Naive B cell (primary cell): ENCODE results near the gene GARS1. TPM values are rescaled to one million over a fixed set of nuclear protein-coding genes. Genes with fewer than 3 reads are reported as not detected.

Experiments
- ATAC-seq, 2 donors: fragments of 150-1000 bp; cut with Tn5 transposase; 2 replicates each; pipeline ENCODE4 v1.10.0; 2021; ENCODE audit warnings: low read depth in 2 of 2, mild to moderate bottlenecking in 2 of 2, moderate library complexity in 2 of 2
- DNase-seq: peaks from one replicate; pipeline ENCODE4 v3.0.0; 2022
- H3K27ac Mint-ChIP-seq, 6 donors: one replicate each; pipeline ENCODE4 v1.8.0; 2020 to 2022; ENCODE audit warnings: mild to moderate bottlenecking in 6 of 6, mixed read lengths in 6 of 6, moderate library complexity in 5 of 6, inconsistent platforms in 2 of 6
- H3K27me3 Mint-ChIP-seq, 3 donors: one replicate each; pipeline ENCODE4 v1.8.0; 2021 to 2022; ENCODE audit warnings: mixed read lengths in 3 of 3, mild to moderate bottlenecking in 1 of 3
- H3K36me3 Mint-ChIP-seq, 2 donors: one replicate each; pipeline ENCODE4 v1.8.0; 2020 to 2022; ENCODE audit warnings: mixed read lengths in 2 of 2, inconsistent platforms in 1 of 2, mild to moderate bottlenecking in 1 of 2
- H3K4me1 Mint-ChIP-seq, 3 donors: one replicate each; pipeline ENCODE4 v1.8.0; 2020 to 2022; ENCODE audit warnings: mixed read lengths in 3 of 3, inconsistent platforms in 1 of 3, mild to moderate bottlenecking in 1 of 3, moderate library complexity in 1 of 3
- H3K4me3 Mint-ChIP-seq, 8 donors: one replicate each; pipeline ENCODE4 v1.8.0; 2020 to 2022; ENCODE audit warnings: mild to moderate bottlenecking in 8 of 8, mixed read lengths in 8 of 8, moderate library complexity in 8 of 8, inconsistent platforms in 2 of 8
- H3K9me3 Mint-ChIP-seq, 7 donors: one replicate each; pipeline ENCODE4 v1.8.0; 2020 to 2022; ENCODE audit warnings: mixed read lengths in 7 of 7, mild to moderate bottlenecking in 5 of 7, inconsistent platforms in 2 of 7, moderate library complexity in 1 of 7
- polyA plus RNA-seq, 6 donors: library from polyadenylated mRNA; unstranded; fragments of 300-500 nt; fragmentation: Illumina TruSeq; gene quantifications; one replicate each; pipeline ENCODE4 v1.2.3, GENCODE V29; 2021; ENCODE audit warnings: low read depth in 6 of 6

Gene GARS1
- polyA plus RNA-seq, 6 donors from 2014 or later = 46.9 to 72.4 (median 55.9) TPM

GRCh38 chr7:30645661-30646060 lies 51.0 kb downstream of the GARS1 start:
- H3K9me3 Mint-ChIP-seq = no peaks in the 10 kb centered on the region
- H3K27ac Mint-ChIP-seq = peak overlapping the region in 1 of 6 donors; percentile 83
- no peaks in the 10 kb centered on the region for H3K27me3 Mint-ChIP-seq
- peaks cover 0 to 12% of the 10 kb centered on the region in 2 donors for H3K36me3 Mint-ChIP-seq
- no peak overlapping the region for H3K4me3 Mint-ChIP-seq
- DNase-seq = no peak
- peaks cover 0 to 2% (median 0%) of the 10 kb centered on the region in 3 donors for H3K4me1 Mint-ChIP-seq
- ATAC-seq = no peak

DNA sequence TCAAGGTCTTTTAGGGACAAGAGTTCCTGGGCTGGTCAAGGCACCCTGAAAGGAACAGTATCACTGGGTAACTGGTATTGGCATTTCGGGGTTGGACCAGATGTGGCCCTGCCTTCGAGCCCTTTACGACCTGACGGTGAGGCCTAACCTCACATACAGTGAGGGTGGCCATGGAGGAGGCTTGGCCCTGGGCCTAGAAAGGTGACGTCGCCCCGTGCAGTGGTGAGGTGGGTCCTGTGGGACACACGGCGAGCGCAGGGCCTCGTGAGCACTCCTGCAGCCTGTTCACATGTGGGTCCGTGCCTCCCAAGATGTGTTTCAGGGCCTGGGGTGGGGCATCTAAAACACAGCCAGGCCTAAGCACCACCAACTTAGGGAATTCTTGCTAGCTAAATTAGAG lies 51.5 kb downstream of the GARS1 start:
- H3K27me3 Mint-ChIP-seq = no peaks in the 10 kb centered on the region
- no peak overlapping the region for H3K27ac Mint-ChIP-seq
- H3K4me3 Mint-ChIP-seq = no peak overlapping the region
- peaks cover 0 to 2% (median 0%) of the 10 kb centered on the region in 3 donors for H3K4me1 Mint-ChIP-seq
- ATAC-seq = no peak
- H3K9me3 Mint-ChIP-seq = no peaks in the 10 kb centered on the region
- DNase-seq = no peak
- H3K36me3 Mint-ChIP-seq = peaks cover 0 to 12% of the 10 kb centered on the region in 2 donors

- Mint-ChIP-seq H3K27me3 (no peaks in the 10 kb centered on the region), H3K4me1 (peaks cover 0 to 2% (median 0%) of the 10 kb centered on the region in 3 donors), H3K36me3 (peaks cover 0 to 12% of the 10 kb centered on the region in 2 donors), H3K27ac (no peak overlapping the region), H3K9me3 (no peaks in the 10 kb centered on the region), H3K4me3 (no peak overlapping the region)
- DNase-seq = no peak
- ATAC-seq = no peak
Observed at GRCh38 chr7:30647589-30648364, 53.1 kb downstream of the GARS1 start.

DNA sequence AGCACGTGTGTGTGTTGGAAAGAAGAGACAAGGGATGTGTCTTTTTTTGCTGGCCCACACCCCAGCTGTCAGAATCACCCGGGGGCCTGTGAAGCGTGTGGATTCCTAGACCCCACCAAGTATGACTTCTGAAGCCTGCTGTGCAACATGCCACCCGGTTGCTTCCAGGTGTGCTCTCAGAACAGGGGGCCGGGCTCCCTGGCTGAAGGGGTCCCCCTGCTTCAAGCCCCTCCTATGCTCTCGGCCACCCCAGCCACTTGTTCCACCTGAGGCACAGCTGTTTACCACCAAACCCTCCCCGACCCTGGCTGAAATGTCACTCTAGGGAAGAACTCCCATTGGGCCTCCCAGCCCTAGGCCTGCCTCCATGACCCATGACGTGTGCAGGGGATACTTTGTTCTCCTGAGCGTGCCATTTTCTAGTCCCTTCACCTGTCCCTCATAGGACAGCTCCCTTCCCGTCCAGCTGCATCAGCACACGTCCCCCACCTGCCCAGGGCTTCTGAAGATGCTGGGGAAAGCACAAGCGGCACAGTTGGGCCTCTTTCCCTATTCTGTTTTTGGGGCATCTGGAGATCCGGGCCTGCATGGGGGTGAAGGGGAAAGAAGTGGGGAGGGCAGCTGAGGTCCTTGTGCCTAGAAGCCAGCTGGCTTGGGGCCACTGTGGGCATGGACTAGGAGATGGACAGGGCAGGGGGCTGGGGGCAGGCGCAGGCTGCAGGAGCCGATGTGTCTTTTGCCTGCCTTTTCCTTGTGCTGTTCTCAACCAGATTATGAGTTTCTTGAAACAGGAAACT lies 54.3 kb downstream of the GARS1 start:
- no peak for ATAC-seq
- DNase-seq = no peak
- Mint-ChIP-seq H3K9me3 (no peaks in the 10 kb centered on the region), H3K36me3 (peaks cover 0 to 10% of the 10 kb centered on the region in 2 donors), H3K4me3 (no peak overlapping the region), H3K27ac (peak overlapping the region in 1 of 6 donors; percentile 27), H3K27me3 (no peaks in the 10 kb centered on the region), H3K4me1 (peaks cover 0 to 2% (median 0%) of the 10 kb centered on the region in 3 donors)

GRCh38 chr7:30649717-30650420 lies 55.2 kb downstream of the GARS1 start:
- DNase-seq (no peak), ATAC-seq (no peak)
- Mint-ChIP-seq H3K36me3 (peaks cover 0 to 7% of the 10 kb centered on the region in 2 donors), H3K4me1 (no peaks in the 10 kb centered on the region), H3K27ac (no peak overlapping the region), H3K27me3 (no peaks in the 10 kb centered on the region), H3K4me3 (no peak overlapping the region), H3K9me3 (no peaks in the 10 kb centered on the region)

GRCh38 chr7:30650421-30650808 lies 55.7 kb downstream of the GARS1 start:
- no peak overlapping the region for H3K4me3 Mint-ChIP-seq
- no peak for ATAC-seq
- DNase-seq = no peak

DNA sequence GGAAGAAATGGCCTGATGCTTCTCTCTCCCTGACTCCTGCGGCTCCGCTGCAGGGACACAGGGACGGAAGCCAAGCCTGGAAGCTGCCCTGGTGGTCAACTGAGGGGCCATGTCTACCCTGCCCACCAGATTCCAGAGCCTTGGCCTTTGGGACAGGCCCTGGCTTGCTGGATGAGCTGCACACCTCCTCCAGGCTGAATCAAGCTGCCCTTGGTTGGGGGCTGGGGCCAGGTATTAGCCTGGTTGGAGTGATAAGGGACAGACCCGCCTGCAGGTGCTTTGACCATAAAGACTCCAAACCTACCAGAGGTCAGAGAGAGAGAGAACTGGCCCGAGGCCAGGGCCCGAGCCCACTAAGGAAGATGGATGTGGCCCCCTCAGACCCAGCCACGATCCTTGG lies 57.5 kb downstream of the GARS1 start:
- Mint-ChIP-seq H3K27me3 (no peaks in the 10 kb centered on the region), H3K9me3 (no peaks in the 10 kb centered on the region), H3K27ac (no peak overlapping the region), H3K36me3 (no peaks in the 10 kb centered on the region), H3K4me1 (peaks cover 0 to 4% (median 0%) of the 10 kb centered on the region in 3 donors), H3K4me3 (no peak overlapping the region)
- DNase-seq (no peak), ATAC-seq (no peak)

More at GRCh38 chr7:30650421-30650808, 55.7 kb downstream of the GARS1 start:
- H3K4me1 Mint-ChIP-seq = peaks cover 0 to 2% (median 0%) of the 10 kb centered on the region in 3 donors
- H3K27ac Mint-ChIP-seq = no peak overlapping the region
- H3K36me3 Mint-ChIP-seq = peaks cover 0 to 3% of the 10 kb centered on the region in 2 donors
- H3K27me3 Mint-ChIP-seq = no peaks in the 10 kb centered on the region
- H3K9me3 Mint-ChIP-seq = no peaks in the 10 kb centered on the region

- no peak overlapping the region for H3K27ac Mint-ChIP-seq
- H3K27me3 Mint-ChIP-seq = no peaks in the 10 kb centered on the region
- peaks cover 0 to 4% (median 0%) of the 10 kb centered on the region in 7 donors for H3K9me3 Mint-ChIP-seq
- ATAC-seq (no peak), DNase-seq (no peak)
- no peak overlapping the region for H3K4me3 Mint-ChIP-seq
- H3K36me3 Mint-ChIP-seq = no peaks in the 10 kb centered on the region
- H3K4me1 Mint-ChIP-seq = peaks cover 0 to 4% (median 0%) of the 10 kb centered on the region in 3 donors
Observed at GRCh38 chr7:30652698-30653641, 58.3 kb downstream of the GARS1 start.

DNA sequence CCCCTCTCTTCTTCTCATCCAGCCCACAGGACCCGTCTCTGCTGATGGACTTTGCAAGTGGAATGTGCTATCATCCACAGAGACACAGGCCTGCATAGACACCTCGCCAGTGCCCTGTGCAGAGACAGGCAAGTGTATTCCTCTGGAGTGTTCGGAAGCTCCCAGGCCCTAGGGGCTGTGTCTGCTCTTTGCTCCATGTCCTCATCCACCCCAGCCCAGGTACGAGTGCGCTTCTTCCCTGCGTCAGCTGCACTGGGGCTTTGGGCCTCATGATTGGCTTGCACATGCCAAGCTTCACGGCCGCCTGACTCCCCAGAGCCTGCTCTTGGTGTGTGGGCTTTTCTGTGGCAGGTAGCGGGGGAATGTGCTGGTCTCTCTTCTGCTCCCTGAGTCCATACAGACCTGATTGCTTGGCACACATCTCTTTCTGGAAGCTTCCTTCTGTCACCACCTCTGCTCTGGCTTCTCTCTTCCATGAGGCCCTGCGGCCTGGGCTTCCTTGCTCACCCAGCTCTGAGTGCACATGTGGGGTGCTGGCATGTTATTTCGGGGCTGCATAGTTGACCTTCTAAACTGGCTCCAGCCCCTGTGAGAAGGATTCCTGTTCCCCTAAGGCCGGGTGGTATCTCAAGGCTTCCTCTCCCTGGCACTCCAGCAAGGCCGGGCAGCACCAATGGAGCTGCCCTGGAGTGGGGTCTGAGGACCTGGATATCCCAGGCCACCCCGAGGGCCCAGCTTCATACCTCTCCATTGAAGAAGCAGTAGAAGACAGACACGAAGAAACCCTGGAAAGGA lies 59.8 kb downstream of the GARS1 start:
- no peak for ATAC-seq
- Mint-ChIP-seq H3K27ac (no peak overlapping the region), H3K36me3 (no peaks in the 10 kb centered on the region), H3K4me1 (peaks cover 0 to 4% (median 0%) of the 10 kb centered on the region in 3 donors), H3K27me3 (no peaks in the 10 kb centered on the region), H3K9me3 (peaks cover 0 to 4% (median 0%) of the 10 kb centered on the region in 7 donors), H3K4me3 (no peak overlapping the region)
- no peak for DNase-seq

GRCh38 chr7:30655096-30655970 lies 60.7 kb downstream of the GARS1 start:
- Mint-ChIP-seq H3K27ac (peak overlapping the region in 1 of 6 donors; percentile 53), H3K4me1 (peaks cover 0 to 4% (median 0%) of the 10 kb centered on the region in 3 donors), H3K9me3 (peaks cover 0 to 4% (median 0%) of the 10 kb centered on the region in 7 donors), H3K4me3 (no peak overlapping the region), H3K36me3 (no peaks in the 10 kb centered on the region), H3K27me3 (no peaks in the 10 kb centered on the region)
- DNase-seq (no peak), ATAC-seq (no peak)
